A549 (cell line): ENCODE results near the gene HCN3.
"Not testable (repeated sequence)": the region's sequence is repeated elsewhere in the genome, so short reads cannot be mapped to it uniquely, and the experiment has no call there.

Experiments used
- CEBPB ChIP-seq, 2 experiments: fragments of >200 bp in 1 of 2; sonication (Bioruptor Twin) in 1 of 2; formaldehyde crosslinking in 1 of 2; IDR thresholded peaks; 2 replicates each; pipeline ENCODE4 v1.6.1; 2012 to 2016
- EP300 ChIP-seq, 2 experiments: fragments of >200 bp; sonication (Bioruptor Twin); formaldehyde crosslinking; IDR thresholded peaks; 2 replicates in 1 of 2; 3 replicates in 1 of 2; pipeline ENCODE4 v1.6.1; 2016 to 2017
- MAZ ChIP-seq: fragments of 150-350 bp; IDR thresholded peaks from 2 replicates; pipeline ENCODE4 v1.6.1; 2014; ENCODE audit warnings: antibody characterized with exemption, low read depth, low read length, borderline replicate concordance
- RCOR1 ChIP-seq: fragments of 150-350 bp; IDR thresholded peaks from 2 replicates; pipeline ENCODE4 v1.6.1; 2014; ENCODE audit warnings: antibody characterized with exemption, low read length, low read depth
- TF ChIP-seq, protein P1 (sequence below): fragments of >200 bp; sonication (Bioruptor Twin); formaldehyde crosslinking; IDR thresholded peaks from 3 replicates; pipeline ENCODE4 v1.5.1; 2016

DNA sequence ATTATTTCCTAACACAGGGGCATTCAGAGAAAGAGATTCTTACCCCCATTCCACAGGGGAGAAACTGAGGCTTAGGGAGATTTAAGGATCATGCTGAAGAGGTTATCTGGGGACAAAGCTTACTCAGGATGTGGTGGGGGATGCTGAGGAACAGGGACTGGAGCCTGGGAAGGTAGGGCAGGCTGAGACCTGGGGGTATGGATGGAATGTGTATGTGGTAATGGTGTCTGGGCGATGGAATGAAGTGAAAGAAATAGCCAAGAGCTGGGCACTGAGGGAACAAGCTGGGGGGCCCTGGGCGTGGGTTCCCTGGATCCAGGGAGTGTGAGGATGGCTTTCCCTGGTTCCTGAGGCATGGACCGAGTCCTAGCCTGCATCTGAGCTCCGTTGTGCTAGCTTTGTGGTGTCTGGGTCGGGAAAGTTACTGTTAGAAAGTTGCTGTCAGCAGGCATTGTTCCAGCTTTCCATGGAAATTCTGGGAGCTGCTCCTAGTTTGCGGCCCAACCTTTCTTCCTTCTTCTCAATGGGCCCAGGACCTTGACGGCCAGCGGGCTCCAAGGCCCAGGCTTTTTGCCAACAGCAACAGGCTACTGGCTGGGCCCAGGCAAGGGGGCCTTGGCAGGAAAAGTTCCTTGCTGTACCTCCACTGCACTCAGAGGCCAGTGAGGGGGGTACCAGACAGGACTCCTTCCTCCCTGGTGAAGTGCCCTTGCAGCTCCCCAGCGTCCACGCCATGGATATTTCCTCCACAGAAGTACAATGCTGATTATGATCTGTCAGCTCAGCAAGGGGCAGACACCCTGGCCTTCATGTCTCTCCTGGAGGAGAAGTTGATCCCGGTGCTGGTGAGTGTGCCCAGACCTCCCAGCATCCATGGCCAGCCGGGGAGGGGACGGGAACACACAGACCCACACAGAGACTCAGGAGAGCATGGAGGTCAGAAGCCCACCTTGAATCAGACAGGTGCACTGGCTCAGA lies 45.0 kb upstream of the HCN3 start:
- TF ChIP-seq CEBPB (IDR thresholded peaks at IDR 0.05); MAZ; EP300 (IDR thresholded peaks at IDR 0.05); RCOR1: not testable (repeated sequence)
- TF ChIP-seq, protein P1, sequence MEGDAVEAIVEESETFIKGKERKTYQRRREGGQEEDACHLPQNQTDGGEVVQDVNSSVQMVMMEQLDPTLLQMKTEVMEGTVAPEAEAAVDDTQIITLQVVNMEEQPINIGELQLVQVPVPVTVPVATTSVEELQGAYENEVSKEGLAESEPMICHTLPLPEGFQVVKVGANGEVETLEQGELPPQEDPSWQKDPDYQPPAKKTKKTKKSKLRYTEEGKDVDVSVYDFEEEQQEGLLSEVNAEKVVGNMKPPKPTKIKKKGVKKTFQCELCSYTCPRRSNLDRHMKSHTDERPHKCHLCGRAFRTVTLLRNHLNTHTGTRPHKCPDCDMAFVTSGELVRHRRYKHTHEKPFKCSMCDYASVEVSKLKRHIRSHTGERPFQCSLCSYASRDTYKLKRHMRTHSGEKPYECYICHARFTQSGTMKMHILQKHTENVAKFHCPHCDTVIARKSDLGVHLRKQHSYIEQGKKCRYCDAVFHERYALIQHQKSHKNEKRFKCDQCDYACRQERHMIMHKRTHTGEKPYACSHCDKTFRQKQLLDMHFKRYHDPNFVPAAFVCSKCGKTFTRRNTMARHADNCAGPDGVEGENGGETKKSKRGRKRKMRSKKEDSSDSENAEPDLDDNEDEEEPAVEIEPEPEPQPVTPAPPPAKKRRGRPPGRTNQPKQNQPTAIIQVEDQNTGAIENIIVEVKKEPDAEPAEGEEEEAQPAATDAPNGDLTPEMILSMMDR = not testable (repeated sequence)
